COR-L47 (cell line): ENCODE results near the gene ARHGAP10.
"Not testable (repeated sequence)": the region's sequence is repeated elsewhere in the genome, so short reads cannot be mapped to it uniquely, and the experiment has no call there.

Experiments used
- DNase-seq: peaks from one replicate; lab custom pipeline; 2025; lab: John Stamatoyannopoulos, UW

The ARHGAP10 gene

DNA sequence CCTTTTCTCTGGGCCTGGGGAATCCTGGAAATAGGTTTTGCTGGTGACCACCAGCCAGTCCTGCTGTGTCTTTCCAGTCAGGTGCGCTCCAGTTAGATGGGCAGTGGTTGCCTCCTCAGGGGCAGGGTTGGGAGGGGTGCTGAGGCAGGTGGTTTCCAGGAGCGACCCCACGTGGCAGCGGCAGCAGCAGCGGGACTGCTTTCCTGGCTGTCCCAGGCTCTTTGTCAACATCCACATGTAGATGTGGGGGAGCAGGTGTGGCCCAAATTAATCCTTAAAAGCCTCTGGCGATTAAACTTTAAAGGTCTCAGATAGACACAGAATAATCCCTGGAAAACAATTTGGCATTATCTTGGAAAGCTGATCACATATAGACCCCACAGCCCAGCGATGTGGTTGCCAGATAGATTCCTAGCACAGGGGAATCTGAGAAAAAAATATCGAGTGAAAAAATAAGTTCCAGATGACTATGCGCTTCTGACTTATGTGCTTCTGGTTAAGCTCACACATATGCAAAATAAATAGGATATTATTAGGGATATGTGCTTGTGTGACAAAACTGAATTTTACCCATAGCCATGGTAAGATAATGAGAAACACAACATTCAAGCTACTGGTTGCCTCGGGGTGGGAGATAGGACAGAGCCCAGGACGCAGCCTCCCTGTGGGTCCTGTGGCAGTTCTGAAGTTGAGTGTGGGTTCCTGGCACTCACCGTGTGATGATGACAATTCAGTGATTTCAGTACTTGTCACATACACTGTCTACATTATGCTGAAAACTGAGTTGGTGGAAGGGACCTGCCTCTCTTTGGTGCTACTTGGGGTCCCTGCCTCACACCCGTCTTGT lies 336.4 kb downstream of the ARHGAP10 start:
- DNase-seq: no peak

DNA sequence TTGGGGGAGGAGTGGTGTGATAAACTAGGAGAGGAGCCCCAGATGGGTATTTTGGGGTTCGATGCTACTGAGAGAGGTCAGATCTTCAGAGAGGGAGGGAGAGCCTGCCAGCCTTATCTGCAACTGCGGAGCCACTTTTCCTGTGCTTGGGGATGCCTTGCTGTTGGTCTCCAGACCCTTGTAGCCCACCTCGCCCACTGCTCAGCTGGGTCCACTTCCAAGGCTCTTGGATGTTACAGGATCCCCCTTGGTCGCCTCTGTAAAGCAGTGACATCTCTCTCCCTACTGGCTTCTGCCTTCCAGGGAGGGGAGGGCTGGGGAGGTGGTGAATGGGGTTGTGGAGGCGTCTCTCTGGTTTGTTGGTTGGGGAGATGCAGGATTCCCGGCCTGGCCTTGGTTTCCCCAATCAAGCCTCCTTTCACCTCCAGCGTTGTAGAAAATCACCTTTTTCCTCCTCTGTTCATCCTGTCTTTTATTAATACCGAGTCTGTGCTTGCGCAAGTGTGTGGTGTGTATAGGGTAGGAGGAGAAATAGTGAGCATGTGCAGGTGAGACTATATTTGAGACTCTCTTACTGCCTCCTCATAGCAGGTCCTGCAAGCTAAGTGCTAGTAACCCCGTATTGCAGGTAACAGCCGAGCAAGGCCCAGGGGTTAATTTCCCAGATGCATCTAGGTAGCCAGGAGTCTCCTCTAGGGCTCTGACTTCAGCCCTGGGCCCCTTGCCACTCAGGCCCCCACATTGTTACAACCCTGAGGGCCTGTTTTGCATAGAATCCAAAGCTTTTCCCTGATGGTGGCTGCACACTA lies 337.4 kb downstream of the ARHGAP10 start:
- no peak for DNase-seq

DNA sequence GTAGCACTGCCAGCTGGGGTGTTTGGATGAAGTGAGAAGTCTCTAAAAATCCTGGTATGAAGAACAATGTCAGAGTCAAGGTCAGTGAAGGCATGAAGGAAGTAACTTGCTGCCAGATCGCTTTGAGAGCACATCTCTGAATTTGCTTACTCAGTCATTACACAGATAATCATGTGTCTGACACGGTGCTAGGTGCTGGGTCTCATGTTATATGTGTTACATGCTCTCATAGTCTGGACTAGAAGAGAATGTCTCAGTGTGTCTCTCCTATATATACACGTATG lies 337.9 kb downstream of the ARHGAP10 start:
- DNase-seq: no peak

DNA sequence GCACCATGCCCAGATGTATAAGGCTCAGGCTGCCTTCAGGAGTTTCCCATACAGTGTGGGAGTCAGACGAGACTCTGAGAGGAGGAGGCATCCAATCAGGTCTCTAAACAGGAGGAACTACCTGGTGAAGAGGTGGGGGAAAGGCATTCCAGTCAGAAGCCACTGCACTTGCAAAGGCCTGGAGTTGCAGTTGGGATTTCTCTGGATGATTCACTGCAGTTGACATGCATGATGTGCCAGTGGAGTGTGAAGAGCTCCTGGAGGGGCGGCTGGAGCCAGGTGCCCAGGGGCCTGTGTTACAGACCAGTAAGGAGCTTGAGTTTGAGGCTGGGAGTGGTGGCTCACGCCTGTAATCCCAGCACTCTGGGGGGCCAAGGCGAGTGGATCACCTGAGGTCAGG lies 339.1 kb downstream of the ARHGAP10 start:
- no peak for DNase-seq

DNA sequence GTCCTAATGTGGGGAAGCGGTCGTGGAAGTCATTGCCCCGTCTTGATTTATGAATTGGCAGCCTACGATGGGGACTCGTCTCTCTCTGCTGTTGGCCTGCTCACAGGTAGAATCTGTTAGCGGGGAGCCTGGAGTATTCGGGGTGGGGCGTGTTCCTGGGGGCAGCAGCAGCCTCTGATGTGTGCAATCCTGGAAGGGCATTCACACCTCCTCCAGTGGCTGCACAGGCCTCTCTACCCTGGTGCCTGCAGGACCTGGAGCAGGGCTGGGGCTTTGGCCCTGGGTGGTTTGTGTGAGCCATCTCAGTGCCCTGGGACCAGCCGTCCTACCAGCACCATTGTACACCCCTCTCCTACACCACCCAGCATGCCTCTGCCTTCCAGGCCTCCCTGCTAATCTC lies 340.9 kb downstream of the ARHGAP10 start:
- DNase-seq: no peak

DNA sequence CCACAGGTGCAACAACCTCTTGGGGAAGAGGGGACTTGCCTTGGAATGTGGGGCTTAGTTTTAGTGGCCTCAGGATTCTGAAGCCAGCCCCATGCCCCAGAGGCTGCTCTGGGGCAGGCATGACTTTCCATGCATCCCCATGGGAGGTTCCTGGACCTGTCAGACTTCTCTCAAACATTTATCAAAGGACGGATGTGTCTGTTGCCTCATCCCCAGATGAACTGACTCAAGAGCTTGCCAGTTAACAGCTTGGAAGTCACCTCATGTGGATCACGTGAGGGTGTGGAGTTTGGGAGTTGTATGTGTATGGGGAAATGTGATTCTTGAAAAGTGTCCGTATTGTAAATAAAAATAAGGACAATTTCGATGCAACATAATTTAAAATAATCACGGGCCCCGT lies 341.5 kb downstream of the ARHGAP10 start:
- no peak for DNase-seq

DNA sequence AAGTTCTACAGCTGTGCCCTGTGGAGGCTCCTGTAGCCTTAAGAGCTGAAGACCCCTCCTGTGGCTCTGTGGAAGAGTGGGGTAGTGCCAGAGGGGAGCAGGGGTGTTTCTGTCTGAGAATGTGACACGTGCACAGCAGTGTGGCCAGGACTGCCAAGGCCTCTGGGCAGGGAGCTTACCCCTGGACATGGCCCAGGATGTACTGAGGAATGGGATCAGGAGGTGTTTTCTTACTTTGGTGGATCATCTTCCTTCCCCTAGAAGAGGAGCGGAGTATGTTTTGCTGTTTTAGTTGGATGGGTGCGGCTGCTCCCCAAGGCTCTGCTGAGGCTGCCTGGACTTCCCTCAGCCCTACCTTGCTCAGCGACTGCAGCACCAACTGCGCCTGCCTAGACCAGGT lies 342.6 kb downstream of the ARHGAP10 start:
- DNase-seq: no peak

DNA sequence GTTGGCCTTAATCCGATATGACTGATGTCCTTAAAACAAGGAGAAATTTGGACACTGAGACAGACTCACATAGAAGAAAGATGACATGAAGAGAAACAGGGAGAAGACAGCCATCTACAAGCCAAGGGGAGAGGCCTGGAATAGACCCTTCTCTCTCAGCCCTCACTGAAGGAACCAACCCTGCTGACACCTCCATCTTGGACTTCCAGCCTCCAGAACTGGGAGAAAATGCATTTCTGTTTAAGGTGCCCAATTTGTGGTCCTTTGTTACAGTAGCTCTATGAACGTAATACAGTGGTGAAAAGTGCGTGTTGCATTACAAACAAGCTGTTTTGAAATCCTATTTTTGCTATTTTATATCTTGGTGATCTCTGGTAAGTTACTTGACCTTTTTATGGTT lies 343.6 kb downstream of the ARHGAP10 start:
- no peak for DNase-seq

DNA sequence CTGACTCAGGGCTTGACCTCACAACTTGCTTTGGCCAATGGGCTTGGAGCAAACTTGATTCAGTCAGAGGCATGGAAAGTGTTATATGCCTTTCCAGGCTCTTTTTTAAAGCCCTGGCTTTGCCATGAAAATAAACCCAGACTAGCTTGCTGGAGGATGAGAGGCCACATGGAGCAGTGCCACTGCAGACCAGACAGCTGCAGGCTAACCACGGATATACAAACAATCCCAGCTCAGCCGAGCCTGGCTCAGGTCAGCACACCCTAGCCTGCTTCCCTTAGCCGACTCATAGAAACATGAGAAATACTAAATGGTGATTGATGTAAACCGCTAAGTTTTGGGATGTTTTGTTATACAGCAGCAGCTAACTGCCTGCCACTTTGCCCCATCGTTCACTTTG lies 345.1 kb downstream of the ARHGAP10 start:
- no peak for DNase-seq

DNA sequence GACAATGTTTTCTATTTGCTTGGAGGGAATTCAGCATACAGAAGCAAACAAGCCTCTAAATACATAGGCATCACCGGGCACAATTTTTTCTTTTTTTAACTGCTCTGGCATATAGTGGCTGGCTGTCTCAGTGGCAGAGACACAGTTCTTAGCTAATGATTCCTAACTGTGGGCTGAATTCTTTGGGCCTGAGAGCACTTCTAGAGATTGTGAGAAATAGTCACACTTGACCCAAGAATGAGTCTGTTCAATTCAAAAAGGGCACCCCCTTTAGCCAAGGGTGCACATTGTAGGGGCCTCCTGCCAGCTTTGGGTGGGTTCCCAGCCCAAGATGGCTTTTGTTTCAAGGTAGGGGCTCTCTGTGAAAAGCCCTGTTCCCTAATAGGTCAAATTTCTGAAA lies 345.7 kb downstream of the ARHGAP10 start:
- no peak for DNase-seq

DNA sequence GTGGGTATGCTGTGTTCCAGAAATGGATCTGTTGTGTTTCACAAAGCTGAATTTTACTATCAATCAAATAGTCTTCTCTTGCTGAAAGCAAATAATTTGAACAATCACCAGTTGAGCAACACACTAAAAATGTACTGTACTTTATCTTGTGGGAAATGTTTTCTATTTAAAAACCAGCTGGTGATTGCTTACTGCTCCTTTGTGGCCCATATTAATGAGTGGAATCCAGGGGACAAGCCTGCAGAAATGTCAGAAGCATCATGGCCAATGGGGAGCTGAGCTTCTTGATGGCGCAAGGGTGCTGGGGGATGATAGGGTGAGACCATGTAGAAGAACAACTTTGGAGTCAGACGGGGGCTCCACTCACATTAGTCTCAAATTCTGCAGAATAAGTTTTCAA lies 346.2 kb downstream of the ARHGAP10 start:
- no peak for DNase-seq

DNA sequence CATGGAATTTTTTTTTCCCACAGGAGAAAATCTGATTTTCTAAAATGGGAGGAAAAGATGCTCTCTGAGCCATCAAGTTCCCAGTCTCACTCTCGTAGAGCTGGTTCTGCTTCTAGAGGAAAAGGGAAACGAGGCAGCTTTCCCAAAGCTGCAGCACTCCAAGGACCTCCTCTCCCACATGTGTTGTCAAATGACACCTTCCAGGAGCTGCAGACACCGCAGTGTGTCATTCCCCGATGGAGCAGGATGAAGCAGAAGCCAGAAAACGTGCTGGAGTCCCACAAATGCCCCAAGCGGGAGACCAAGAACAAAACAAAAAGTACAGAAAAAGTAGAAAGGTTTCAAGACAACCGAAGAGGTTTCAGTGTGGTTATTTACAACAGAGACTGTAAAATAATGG lies 348.1 kb downstream of the ARHGAP10 start:
- no peak for DNase-seq

DNA sequence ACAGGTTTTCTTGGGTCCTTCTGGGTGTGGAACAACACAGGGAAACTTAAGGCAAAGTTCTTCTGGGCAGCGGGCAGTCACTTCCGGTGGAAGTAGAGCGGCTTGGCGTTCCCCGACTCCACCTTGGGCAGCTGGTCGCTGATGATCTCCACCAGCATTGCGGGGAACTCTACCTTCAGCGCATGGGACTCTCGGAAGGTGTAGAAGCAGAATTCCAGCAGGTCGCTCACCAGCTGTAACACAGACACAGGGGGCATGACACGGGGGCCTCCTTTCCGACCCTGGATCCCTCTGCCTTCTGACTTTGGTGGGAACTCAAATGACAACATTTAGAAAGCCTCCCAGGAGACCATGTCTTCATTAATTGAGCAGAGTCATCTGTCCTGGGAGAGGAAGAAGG lies 349.4 kb downstream of the ARHGAP10 start:
- no peak for DNase-seq

DNA sequence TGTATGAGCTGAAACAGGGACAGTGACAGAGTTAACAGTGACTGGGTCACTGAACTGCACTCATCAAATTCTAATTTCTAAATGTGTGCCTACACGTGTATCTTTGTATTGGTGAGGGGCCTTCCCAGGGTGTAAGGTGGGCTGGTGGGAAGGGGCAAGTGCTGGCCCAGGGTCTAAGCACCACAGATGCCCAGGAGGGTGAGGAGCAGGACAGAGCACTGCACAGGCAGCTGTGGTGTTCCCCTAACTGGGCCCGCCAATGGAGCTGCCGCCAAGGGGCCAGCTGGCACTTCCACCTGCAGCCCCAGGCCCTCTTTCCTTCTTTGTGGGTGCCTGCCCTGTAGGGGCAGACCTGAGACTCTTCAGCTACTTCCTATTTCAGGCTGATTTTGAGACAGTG lies 349.9 kb downstream of the ARHGAP10 start:
- no peak for DNase-seq

DNA sequence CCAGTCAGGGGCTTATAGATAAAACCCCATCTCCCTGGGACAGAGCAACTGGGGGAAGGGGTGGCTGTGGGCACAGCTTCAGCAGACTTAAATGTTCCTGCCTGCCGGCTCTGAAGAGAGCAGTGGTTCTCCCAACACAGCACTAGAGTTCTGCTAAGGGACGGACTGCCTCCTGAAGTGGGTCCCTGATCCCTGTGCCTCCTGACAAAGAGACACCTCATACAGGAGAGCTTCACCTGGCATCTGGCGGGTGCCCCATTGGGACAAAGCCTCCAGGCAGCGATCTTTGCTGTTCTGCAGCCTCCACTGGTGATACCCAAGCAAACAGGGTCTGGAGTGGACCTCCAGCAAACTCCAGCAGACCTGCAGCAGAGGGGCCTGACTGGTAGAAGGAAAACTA lies 351.2 kb downstream of the ARHGAP10 start:
- not testable (repeated sequence) for DNase-seq

DNA sequence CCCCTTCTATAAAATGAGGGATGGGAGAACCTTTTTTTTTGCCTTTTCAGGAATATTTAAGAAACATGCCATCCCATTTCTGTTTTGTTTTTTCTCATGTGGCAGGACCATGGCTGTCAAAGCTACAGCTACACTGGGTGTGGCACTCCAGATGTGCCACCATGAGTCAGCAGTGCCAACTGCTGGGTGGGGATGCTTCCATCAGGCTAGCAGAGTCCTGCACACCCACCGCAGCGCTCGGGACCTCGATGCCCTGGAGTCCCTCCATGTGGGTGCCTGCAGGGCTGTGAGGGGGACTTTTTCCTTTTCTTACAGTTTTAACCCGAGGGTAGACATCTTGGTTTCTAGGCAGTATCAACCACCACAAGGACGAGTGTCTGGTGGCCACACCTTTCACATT lies 357.7 kb downstream of the ARHGAP10 start:
- no peak for DNase-seq

DNA sequence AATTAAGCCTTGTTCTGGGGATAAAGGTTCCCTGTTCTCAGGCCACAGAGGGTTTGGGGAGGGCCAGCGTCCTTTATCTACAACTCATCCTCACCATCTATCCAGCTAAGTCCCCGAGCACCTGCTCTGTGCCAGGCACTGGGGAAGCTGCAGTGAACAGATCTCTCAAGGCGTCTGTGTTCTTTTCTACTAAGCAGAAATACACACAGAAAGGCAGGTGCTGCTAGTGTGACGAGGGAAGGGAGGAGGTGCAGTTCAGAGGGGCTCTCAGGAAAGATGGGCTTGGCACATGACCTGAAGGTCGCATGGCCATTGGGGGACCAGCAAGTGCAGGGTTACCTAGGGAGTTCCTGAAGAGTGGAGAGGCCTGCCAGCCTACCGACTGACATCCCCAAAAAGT lies 358.1 kb downstream of the ARHGAP10 start:
- DNase-seq: no peak

DNA sequence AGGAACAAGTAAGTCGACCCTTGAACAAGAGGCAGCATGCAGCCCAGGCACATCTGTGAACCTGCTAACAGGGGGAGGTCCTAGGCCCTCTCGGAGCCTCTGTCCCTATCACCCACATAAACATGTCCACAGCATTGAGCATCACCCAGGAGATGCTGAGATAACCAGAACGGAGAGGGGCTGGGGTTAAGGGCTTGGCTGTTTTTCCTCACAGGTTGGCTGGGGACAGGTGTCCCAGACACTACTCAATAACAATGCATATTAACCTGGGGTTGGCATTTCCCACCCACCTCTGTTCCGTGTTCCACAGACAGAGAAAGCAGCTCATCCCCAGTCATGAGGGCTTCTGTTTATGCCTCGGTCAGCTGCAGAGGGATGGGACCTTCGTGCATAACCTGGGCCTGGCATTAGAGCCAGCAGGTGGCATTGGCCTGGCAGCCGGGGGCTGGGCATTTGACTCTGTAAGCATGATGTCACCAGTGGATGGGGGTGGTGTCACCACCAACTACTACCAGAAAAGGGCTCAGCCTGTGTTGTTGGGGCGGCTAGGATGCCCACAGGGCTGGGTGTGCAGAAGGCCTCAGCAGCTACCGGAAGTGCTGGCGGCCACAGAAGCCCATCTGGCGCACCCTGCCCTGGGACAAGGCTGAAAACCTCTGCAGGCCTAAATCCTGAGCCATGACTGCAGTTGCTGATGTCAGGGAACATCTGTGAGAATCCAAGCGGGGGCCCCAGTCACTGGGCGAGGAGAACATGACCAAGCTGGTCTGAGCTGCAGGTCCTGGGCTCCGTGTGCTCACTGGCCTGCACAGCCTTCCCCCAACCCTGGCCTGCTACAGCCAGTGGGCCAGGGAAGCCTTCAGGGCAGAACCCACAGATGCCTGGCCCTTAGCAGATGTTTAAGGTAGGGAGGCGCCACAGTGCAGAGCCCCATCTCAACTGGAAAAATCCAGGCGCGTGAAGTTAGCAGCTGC lies 358.9 kb downstream of the ARHGAP10 start:
- DNase-seq: no peak

DNA sequence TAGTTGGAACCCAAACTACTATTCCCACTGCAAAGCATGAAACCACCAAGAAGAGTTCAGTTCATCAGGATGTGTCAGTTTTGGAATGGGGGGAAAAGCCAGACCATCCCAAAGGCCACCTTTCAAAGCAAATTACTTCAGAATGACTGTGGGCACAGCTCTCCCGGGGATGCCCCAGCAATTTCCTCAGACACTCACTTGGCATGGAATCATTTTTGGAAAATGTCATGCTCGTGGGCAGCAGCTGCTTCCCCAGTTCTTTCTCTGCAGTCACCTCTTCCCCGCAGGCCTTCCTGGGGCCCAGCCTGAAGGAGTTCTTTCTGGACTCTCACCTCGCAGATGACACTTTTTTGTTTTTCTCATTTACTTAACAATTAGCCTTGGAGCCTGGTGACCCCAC lies 360.0 kb downstream of the ARHGAP10 start:
- no peak for DNase-seq

DNA sequence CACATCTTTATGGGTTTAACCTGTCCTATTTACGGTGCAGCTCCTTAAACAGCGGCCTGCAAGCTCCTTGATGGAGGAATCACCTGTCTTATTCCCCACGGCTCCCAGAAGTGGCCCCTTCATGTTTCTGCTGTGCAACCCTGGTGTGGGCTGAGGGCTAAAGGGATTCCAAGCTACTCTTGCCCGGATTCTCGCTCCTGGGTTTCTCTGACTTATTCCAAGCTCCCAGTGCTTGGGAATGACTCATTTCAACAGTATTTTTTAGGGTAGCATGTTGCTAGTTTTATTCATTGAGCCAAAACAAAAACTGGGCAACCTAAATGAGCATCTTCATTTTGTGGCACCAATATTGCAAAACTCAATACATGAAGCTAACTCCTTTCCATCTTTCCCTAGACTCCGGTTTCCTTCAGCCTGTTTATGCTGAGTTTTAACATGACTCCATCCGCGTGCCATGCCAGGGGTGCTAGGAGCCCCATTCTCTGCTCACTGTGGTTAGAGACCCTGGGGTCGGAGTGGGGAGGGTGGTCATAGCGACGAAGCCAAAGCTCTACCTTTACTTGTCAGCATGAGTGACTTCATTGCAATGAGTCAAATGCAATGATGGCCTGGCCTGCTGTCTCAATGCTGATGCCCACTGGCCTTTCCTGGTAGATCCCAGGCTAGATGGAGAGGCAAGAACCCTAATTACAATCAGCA lies 360.6 kb downstream of the ARHGAP10 start:
- no peak for DNase-seq

DNA sequence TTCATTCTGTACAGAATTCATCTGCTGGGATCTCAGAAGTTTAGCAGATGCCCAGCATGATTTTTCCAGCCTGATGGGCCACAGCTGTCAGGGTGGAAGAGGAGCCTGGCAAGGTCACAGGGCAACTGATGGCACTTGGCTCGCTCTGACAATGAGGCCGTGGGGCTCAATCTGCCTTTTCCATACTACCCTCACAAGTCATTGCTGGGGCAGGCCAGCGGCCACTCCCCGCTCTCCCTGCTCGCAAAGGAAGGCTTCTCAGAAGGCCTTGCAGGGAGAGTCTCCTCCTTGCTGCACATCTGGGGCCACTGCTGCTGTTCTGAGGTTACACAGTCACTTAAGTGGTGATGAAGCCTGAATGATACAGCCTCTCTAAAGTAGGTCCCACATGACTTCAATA lies 361.2 kb downstream of the ARHGAP10 start:
- DNase-seq: no peak

DNA sequence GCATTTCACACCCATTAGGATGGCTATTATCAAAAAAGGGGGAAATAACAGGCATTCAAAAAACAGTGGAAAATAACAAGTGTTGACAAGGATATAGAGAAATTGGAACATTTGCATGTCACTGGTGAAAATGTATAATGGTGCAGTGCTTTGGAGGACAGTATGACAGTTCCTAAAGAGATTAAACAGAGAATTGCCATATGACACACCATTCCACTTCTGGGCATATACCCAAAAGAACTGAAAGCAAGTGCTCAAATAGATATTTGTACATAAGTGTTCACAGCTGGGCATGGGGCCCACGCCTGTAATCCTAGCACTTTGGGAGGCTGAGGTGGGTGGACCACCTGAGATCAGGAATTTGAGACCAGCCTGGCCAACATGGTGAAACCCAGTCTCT lies 362.3 kb downstream of the ARHGAP10 start:
- DNase-seq: no peak
